Neutrophil (primary cell): ENCODE results near the gene SERPINB12.

Source experiments
- H3K27ac ChIP-seq: fragments of 200-600 bp; sonication (generic); 2 replicates; pipeline ENCODE4 v1.5.1; 2016; ENCODE audit warnings: mild to moderate bottlenecking, moderate library complexity
- H3K27me3 ChIP-seq: fragments of 200-600 bp; sonication (generic); 2 replicates; pipeline ENCODE4 v1.6.0; 2016; ENCODE audit warnings: mild to moderate bottlenecking
- H3K36me3 ChIP-seq: fragments of 200-600 bp; sonication (generic); 2 replicates; pipeline ENCODE4 v1.5.1; 2017
- H3K4me1 ChIP-seq, 2 experiments: fragments of 200-600 bp in 1 of 2; sonication (generic) in 1 of 2; 1 replicate in 1 of 2; 2 replicates in 1 of 2; pipeline versions ENCODE4 v1.5.1 to v1.6.1; 2013 to 2016; ENCODE audit warnings: low read depth in 1 of 2, low read length in 1 of 2, mild to moderate bottlenecking in 1 of 2, moderate library complexity in 1 of 2; ENCODE audit not compliant: control insufficient read depth in 1 of 2, insufficient read depth in 1 of 2
- H3K4me3 ChIP-seq, 2 experiments: fragments of 200-600 bp in 1 of 2; sonication (generic) in 1 of 2; 1 replicate in 1 of 2; 2 replicates in 1 of 2; pipeline ENCODE4 v1.5.1; 2013 to 2016; ENCODE audit warnings: low read depth in 1 of 2, low read length in 1 of 2, mild to moderate bottlenecking in 1 of 2, moderate library complexity in 1 of 2
- H3K9me3 ChIP-seq: fragments of 200-600 bp; sonication (generic); 2 replicates; pipeline ENCODE4 v1.5.1; 2016
- TF ChIP-seq, protein P1 (sequence below): fragments of 200-600 bp; sonication (generic); IDR thresholded peaks from 2 replicates; pipeline ENCODE4 v1.5.1; 2016; ENCODE audit warnings: antibody characterized with exemption

Gene SERPINB12

DNA sequence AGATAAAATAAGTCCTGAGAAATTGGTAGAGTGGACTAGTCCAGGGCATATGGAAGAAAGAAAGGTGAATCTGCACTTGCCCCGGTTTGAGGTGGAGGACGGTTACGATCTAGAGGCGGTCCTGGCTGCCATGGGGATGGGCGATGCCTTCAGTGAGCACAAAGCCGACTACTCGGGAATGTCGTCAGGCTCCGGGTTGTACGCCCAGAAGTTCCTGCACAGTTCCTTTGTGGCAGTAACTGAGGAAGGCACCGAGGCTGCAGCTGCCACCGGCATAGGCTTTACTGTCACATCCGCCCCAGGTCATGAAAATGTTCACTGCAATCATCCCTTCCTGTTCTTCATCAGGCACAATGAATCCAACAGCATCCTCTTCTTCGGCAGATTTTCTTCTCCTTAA lies 54.8 kb downstream of the SERPINB12 start:
- Histone ChIP-seq H3K27ac (no peak overlapping the region), H3K36me3 (no peaks in the 10 kb centered on the region), H3K4me3 (no peak overlapping the region), H3K27me3 (no peaks in the 10 kb centered on the region), H3K4me1 (no peaks in the 10 kb centered on the region), H3K9me3 (no peaks in the 10 kb centered on the region)
- TF ChIP-seq, protein P1, sequence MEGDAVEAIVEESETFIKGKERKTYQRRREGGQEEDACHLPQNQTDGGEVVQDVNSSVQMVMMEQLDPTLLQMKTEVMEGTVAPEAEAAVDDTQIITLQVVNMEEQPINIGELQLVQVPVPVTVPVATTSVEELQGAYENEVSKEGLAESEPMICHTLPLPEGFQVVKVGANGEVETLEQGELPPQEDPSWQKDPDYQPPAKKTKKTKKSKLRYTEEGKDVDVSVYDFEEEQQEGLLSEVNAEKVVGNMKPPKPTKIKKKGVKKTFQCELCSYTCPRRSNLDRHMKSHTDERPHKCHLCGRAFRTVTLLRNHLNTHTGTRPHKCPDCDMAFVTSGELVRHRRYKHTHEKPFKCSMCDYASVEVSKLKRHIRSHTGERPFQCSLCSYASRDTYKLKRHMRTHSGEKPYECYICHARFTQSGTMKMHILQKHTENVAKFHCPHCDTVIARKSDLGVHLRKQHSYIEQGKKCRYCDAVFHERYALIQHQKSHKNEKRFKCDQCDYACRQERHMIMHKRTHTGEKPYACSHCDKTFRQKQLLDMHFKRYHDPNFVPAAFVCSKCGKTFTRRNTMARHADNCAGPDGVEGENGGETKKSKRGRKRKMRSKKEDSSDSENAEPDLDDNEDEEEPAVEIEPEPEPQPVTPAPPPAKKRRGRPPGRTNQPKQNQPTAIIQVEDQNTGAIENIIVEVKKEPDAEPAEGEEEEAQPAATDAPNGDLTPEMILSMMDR, result no peak

DNA sequence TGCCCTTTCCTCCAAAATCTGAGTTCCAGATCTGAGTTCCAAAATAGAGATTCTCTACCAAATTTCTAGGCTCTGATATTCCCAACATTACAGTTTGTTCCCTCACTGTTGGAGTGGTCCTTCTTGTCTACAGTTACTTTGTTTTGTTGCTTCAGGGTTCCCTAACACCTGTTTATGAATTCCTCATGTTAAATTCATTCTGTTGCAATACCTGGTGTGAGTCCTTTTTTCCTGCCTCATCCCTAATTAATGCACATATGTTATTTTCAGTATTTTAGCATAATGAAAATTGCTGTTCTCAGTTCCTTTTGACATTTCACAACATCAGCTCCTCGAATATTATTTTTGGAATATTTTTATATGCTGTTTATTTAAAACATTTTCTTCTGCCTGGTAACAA lies 61.2 kb downstream of the SERPINB12 start:
- no peak overlapping the region for H3K27ac ChIP-seq
- H3K4me1 ChIP-seq, result no peaks in the 10 kb centered on the region
- H3K36me3 ChIP-seq, result no peaks in the 10 kb centered on the region
- no peaks in the 10 kb centered on the region for H3K27me3 ChIP-seq
- no peaks in the 10 kb centered on the region for H3K9me3 ChIP-seq
- no peak overlapping the region for H3K4me3 ChIP-seq
- TF ChIP-seq, protein P1, result no peak

DNA sequence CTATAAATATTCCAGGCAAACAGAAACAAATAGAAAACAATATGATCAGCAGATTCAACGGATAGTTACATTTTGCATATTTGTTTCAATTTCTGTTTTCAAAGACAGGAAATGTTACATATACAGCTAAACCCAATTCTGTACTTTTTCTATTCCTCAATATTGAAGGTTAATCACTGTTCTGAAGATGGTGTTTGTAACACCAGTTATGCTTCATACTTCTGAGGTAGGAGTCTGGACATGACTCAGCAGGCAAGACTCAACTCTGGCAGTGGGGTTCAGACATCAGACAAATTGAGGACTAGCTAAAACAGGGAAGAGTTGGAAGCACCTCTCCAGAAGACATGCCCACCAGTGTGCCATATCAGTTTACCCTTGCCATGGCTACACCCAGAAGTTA lies 61.6 kb downstream of the SERPINB12 start:
- no peak overlapping the region for H3K4me3 ChIP-seq
- no peaks in the 10 kb centered on the region for H3K9me3 ChIP-seq
- no peaks in the 10 kb centered on the region for H3K36me3 ChIP-seq
- TF ChIP-seq, protein P1, result no peak
- no peaks in the 10 kb centered on the region for H3K4me1 ChIP-seq
- H3K27ac ChIP-seq, result no peak overlapping the region
- H3K27me3 ChIP-seq, result no peaks in the 10 kb centered on the region

DNA sequence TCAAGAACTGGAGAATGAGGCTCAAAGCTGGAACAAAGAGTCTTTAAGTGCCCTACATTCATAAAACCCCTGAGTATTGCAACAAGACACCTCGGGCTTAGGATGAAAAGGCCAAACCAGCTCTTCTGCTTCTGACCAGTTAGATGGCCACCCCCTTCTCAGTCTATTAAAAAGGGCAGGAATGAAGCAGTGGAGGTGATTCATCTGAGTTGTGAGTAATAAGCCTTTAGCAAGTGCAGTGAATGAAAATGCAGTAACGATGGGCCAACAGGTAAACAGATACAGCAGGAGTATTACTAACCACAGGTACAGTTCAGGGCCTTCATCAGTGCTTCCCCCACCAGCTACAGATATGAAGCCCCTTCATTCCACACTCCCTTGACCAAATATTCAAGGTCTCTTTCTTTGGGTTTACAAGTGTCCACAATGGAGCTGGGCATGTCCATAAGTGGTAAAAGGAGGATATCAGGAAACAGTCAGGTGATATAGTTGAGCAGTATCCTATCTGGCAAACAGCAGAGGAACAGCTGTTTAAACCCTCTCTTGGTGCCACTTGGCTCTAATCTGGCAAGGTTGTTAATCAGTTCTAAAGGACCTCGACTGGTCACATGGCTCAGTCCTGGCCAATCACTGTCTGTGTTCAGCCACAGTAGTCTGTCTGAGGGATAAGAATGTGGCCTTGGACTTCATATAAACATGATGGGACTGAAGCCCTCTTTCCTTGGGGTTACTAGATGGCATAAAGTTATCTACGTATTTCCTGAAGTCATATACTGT lies 62.8 kb downstream of the SERPINB12 start:
- TF ChIP-seq, protein P1, result no peak
- Histone ChIP-seq H3K36me3 (no peaks in the 10 kb centered on the region), H3K4me3 (no peak overlapping the region), H3K27me3 (no peaks in the 10 kb centered on the region), H3K27ac (no peak overlapping the region), H3K4me1 (no peaks in the 10 kb centered on the region), H3K9me3 (no peaks in the 10 kb centered on the region)

DNA sequence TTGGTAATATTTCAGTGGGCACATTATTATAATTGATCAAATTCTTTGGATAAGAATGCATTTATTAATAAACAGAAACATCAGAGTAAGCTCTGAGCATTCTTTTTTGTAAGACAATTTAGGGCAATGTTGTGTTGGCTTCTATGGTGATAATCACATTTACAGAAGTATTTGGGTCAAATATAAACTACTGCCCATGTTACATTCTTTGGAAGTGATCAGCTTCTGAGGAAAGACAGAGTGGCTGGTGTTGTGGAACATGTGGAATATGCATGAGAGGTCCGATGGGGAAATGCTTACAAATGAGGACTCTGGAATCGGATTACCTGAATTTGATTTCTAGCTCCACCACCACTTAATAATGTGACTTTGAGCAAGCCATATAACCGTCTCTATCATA lies 64.4 kb downstream of the SERPINB12 start:
- Histone ChIP-seq H3K4me3 (no peak overlapping the region), H3K36me3 (no peaks in the 10 kb centered on the region), H3K4me1 (no peaks in the 10 kb centered on the region), H3K27ac (no peak overlapping the region), H3K27me3 (no peaks in the 10 kb centered on the region), H3K9me3 (no peaks in the 10 kb centered on the region)
- TF ChIP-seq, protein P1, result no peak
